HL-60 (cell line): Measurements from ENCODE around the gene SART1.

ENCODE experiments used
- GABPA ChIP-seq: IDR thresholded peaks from 2 replicates; pipeline ENCODE4 v1.6.1; 2012; ENCODE audit warnings: low read depth
- REST ChIP-seq: IDR thresholded peaks from 2 replicates; pipeline ENCODE4 v1.6.1; 2012; ENCODE audit warnings: low read depth; ENCODE audit not compliant: insufficient replicate concordance
- TF ChIP-seq, protein P1 (sequence below): IDR thresholded peaks from one replicate; pipeline ENCODE4 v1.5.1; 2011; ENCODE audit warnings: low read length, control low read depth, inconsistent platforms; ENCODE audit not compliant: insufficient read depth

- TF ChIP-seq GABPA = no peak
- TF ChIP-seq, protein P1, sequence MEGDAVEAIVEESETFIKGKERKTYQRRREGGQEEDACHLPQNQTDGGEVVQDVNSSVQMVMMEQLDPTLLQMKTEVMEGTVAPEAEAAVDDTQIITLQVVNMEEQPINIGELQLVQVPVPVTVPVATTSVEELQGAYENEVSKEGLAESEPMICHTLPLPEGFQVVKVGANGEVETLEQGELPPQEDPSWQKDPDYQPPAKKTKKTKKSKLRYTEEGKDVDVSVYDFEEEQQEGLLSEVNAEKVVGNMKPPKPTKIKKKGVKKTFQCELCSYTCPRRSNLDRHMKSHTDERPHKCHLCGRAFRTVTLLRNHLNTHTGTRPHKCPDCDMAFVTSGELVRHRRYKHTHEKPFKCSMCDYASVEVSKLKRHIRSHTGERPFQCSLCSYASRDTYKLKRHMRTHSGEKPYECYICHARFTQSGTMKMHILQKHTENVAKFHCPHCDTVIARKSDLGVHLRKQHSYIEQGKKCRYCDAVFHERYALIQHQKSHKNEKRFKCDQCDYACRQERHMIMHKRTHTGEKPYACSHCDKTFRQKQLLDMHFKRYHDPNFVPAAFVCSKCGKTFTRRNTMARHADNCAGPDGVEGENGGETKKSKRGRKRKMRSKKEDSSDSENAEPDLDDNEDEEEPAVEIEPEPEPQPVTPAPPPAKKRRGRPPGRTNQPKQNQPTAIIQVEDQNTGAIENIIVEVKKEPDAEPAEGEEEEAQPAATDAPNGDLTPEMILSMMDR = no peak
- no peak for TF ChIP-seq REST
These were observed 689 bp upstream of the SART1 start for GRCh38 chr11:65960824-65961266.
